BE2C (cell line): Measurements from ENCODE around the gene TP73.
A peak's percentile ranks its signal among the peaks of the same experiment; 100 is the strongest.

Experiments used
- DNase-seq: peaks from one replicate; pipeline ENCODE4 v3.0.0-alpha.2; 2020
- H3K27me3 ChIP-seq: fragments of 250-450 bp; sonication (Bioruptor Pico); 2 replicates; pipeline ENCODE4 v1.5.1; 2020; ENCODE audit warnings: mild to moderate bottlenecking
- H3K36me3 ChIP-seq: fragments of 250-450 bp; sonication (Bioruptor Pico); 2 replicates; pipeline ENCODE4 v1.5.1; 2020; ENCODE audit warnings: mild to moderate bottlenecking
- H3K4me1 ChIP-seq: fragments of 250-450 bp; sonication (Bioruptor Pico); 2 replicates; pipeline ENCODE4 v1.5.1; 2020
- H3K4me3 ChIP-seq: 2 replicates; pipeline ENCODE4 v1.5.1; 2011; ENCODE audit warnings: low read depth, low read length
- H3K9me3 ChIP-seq: fragments of 250-450 bp; sonication (Bioruptor Pico); 2 replicates; pipeline ENCODE4 v1.5.1; 2020
- TF ChIP-seq, protein P1 (sequence below): IDR thresholded peaks from 2 replicates; pipeline ENCODE4 v1.5.1; 2012; ENCODE audit warnings: mild to moderate bottlenecking, low read depth, low read length

The TP73 gene

DNA sequence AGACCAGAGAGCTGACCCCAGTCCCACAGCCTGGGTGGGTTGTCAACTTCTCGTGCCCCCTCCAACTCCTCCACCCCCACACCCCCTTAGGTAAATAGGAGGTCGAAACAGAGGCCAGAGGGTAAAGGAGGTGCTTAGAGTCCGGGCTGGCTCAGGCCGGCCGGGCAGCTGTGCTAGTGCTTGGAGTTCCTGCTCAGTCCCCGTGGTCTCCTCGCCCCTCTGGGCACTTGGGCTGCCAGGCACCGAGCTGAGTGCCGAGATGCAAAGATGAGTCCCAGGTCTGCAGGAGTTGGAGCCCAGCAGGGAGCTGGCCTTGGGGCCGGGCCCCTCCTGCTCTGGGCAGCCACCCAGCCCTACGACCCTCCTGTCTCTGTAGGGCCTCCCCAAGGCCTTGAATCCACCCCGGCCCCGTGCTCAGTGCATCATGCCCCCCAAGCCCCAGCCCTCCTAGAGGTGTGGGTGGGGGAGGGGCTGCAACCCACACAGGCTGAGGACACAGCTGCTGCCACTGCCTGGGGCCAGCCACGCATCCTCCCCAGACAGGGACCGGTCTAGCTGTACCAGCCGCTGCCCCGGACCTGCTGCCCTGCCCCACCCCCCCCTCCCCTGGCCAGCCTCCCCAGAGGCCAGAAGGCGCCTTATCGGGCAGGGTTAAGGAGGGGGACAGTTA lies 122.1 kb downstream of the TP73 start:
- TF ChIP-seq, protein P1, sequence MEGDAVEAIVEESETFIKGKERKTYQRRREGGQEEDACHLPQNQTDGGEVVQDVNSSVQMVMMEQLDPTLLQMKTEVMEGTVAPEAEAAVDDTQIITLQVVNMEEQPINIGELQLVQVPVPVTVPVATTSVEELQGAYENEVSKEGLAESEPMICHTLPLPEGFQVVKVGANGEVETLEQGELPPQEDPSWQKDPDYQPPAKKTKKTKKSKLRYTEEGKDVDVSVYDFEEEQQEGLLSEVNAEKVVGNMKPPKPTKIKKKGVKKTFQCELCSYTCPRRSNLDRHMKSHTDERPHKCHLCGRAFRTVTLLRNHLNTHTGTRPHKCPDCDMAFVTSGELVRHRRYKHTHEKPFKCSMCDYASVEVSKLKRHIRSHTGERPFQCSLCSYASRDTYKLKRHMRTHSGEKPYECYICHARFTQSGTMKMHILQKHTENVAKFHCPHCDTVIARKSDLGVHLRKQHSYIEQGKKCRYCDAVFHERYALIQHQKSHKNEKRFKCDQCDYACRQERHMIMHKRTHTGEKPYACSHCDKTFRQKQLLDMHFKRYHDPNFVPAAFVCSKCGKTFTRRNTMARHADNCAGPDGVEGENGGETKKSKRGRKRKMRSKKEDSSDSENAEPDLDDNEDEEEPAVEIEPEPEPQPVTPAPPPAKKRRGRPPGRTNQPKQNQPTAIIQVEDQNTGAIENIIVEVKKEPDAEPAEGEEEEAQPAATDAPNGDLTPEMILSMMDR, result no peak

DNA sequence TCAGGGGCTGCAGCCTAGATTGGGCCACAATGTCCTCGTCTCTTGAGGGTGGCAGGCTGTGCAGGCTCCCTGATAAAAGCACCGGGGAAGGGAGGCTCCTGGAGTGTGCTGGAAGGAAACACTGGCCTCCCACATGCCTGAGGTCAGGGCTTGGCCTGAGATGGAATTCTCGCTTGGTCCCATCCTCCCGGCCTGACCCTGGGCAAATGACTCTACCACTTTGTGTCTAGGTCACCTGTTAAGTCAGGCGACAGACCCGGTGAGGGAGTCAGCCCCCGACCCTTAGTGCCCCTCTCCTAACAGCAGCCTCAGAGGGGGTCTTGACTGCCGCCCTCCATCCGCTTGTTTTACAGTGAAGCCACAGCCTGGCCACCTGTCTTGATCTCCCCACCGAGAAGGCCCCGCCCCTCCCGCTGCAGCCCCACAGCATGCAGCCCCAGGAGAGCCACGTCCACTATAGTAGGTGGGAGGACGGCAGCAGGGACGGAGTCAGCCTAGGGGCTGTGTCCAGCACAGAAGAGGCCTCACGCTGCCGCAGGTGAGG lies 122.7 kb downstream of the TP73 start:
- no peak overlapping the region for H3K4me3 ChIP-seq
- no peak for DNase-seq

More for the DNA sequence above, 122.1 kb downstream of the TP73 start:
- no peak overlapping the region for H3K4me3 ChIP-seq
- H3K9me3 ChIP-seq, result no peaks in the 10 kb centered on the region
- H3K36me3 ChIP-seq, result no peaks in the 10 kb centered on the region
- peaks cover 13% of the 10 kb centered on the region for H3K4me1 ChIP-seq
- no peaks in the 10 kb centered on the region for H3K27me3 ChIP-seq
- DNase-seq, result no peak

DNA sequence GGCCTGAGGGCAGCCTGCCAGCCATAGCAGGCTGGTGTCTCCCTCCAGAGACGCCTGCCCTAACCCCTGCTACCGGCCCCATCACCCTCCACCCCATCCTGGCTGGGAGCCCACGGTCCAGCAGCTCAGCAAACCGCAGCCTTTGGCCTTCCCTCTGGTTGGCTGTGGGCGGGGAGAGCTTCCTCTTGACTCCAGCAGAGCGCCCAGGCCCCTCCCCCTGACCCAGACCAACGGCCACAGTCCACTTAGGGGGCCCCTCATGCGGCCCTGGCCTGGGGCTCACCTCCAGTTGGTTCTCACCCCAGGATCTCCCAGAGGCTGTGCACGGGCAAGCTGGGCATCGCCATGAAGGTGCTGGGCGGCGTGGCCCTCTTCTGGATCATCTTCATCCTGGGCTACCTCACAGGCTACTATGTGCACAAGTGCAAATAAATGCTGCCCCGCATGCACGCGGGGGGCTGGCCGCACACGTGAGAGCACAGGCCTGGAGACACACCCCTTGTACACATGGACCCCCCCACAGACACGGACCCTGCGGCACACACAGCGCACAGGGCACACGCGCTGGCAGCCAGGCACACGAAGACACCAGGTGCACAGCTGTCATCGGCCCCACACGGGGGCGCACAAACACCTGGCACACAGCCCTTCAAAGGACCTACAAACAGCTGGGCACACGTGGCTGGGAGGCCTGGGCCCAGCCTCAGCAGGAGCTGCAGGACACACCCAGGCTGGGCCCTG lies 123.3 kb downstream of the TP73 start:
- DNase-seq, result peak; percentile 64
- TF ChIP-seq, protein P1, result peak; percentile 57
- peak overlapping the region; percentile 24 for H3K4me3 ChIP-seq

More for the DNA sequence above, 122.7 kb downstream of the TP73 start:
- H3K36me3 ChIP-seq, result no peaks in the 10 kb centered on the region
- TF ChIP-seq, protein P1, result no peak
- no peaks in the 10 kb centered on the region for H3K9me3 ChIP-seq
- no peaks in the 10 kb centered on the region for H3K27me3 ChIP-seq
- peaks cover 13% of the 10 kb centered on the region for H3K4me1 ChIP-seq

DNA sequence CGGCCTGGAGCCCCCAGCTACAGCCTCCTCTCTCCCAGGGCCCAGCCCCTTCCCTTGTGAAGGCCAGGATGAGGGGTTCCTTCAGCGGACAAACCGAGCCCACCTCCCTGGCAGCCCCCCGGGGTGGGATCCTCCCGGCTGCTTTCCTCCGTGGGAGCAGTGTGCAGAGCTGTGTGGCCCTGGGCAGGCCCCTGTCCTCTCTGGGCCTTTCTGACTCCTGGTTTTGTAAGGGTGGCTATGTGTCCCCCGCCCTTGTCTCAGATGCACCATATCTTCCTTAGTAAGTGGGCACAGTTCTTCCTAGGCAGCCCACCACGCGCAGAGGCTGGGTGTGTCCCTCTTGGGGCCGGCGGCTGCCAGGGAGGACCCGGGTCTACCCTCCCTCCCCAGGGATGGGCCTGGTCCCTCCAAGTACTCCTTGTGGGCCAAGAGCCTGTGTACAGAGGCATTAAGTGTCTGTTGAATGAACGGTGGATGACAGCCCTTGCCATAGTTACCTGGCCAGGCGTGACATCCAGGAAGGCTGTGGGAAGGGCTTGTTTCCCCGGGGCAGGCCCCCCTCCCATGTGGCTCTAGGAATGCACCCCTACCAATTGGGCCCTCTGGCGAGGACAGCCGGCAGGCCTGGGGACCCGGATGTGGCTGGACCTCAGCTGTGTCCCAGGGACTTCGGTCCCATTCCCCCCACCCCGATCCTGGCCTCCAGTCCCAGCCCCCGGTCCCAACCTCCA lies 124.1 kb downstream of the TP73 start:
- no peaks in the 10 kb centered on the region for H3K27me3 ChIP-seq
- H3K4me3 ChIP-seq, result no peak overlapping the region
- H3K36me3 ChIP-seq, result no peaks in the 10 kb centered on the region
- H3K9me3 ChIP-seq, result no peaks in the 10 kb centered on the region
- no peak for DNase-seq
- TF ChIP-seq, protein P1, result no peak
- peaks cover 13% of the 10 kb centered on the region for H3K4me1 ChIP-seq

More for the DNA sequence above, 123.3 kb downstream of the TP73 start:
- Histone ChIP-seq H3K9me3 (no peaks in the 10 kb centered on the region), H3K27me3 (no peaks in the 10 kb centered on the region), H3K4me1 (peaks cover 13% of the 10 kb centered on the region), H3K36me3 (no peaks in the 10 kb centered on the region)

DNA sequence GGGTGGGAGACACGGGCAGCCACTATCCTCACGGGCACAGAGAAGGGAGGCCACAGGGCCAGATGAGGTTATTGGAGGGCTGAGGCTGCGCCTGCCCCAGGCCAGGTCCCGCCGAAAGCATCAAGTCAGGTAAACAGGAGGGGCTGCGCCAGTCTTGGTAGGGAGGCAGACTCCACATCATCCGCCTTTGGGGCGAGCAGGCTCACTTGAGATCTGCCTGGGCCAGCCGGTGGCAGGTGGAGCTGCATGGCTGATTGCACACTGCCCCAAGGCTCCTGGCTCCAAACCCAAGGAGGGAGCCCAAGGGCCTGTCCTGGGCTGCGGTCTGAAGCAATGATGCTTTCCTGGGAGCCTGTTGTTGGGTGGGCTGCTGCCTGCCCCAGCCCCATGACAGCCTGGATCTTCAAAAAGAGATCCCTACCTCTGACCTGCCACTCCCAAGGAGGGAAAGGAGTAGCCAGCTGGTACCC lies 124.8 kb downstream of the TP73 start:
- TF ChIP-seq, protein P1, result no peak
- H3K4me1 ChIP-seq, result peaks cover 13% of the 10 kb centered on the region

More for the DNA sequence above, 124.8 kb downstream of the TP73 start:
- no peak for DNase-seq
- no peaks in the 10 kb centered on the region for H3K36me3 ChIP-seq
- no peaks in the 10 kb centered on the region for H3K9me3 ChIP-seq
- H3K4me3 ChIP-seq, result no peak overlapping the region
- no peaks in the 10 kb centered on the region for H3K27me3 ChIP-seq
